Stimulated activated CD8-positive, alpha-beta memory T cell treated with anti-CD3 and anti-CD28 coated beads, Interleukin-2, amount 100 ng/mL, for 1 hour (primary cell): ENCODE data around the gene ST7.
A peak's percentile ranks its signal among the peaks of the same experiment; 100 is the strongest.
"Not testable (repeated sequence)": the region's sequence is repeated elsewhere in the genome, so short reads cannot be mapped to it uniquely, and the experiment has no call there.

Source experiments
- DNase-seq, 2 donors: peaks; one replicate each; pipeline ENCODE4 v3.0.0-alpha.2; 2020; ENCODE audit warnings: low read depth in 2 of 2

Gene ST7

DNA sequence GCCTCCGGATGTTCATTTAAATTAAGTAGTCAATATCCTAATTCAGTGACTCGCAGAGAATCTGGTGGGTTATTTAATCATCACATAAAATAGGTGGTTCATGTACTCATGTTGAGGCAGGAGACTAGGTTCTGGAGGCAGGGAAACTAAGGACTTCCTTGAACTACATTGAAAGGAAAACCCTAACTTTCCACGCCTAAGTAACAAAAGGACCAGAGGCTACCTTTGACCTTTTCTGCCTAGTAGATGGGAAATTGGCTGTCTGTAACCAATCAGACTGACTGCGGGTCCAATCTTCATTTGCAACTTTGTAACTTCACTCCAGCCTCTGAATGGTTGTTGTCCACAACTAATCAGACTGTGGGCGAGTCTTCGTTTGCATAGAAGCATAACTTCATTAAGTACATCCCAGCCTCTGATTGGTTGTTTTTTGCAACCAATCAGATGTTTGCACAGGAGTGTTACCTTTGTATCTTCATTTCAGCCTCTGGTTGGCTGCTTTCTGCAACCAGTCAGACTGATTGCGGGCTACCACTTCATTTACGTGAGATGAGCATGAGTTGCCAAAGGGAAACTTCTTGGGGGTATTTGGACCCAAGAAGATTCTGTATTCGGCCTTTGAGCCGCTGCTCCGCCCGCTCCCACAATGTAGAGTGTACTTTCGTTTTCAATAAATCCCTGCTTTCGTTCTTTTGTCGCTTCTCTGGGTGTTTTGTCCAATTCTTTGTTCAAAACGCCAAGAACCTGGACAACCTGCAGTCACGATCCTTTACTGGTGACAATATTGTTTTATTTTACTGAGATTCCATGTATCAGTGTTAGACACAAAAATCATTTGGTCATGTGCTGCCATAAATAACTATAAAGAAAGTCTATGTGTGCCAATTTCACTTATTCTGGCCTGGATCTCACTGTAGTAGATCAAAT lies 1.7 kb upstream of the ST7 start:
- no peak for DNase-seq

DNA sequence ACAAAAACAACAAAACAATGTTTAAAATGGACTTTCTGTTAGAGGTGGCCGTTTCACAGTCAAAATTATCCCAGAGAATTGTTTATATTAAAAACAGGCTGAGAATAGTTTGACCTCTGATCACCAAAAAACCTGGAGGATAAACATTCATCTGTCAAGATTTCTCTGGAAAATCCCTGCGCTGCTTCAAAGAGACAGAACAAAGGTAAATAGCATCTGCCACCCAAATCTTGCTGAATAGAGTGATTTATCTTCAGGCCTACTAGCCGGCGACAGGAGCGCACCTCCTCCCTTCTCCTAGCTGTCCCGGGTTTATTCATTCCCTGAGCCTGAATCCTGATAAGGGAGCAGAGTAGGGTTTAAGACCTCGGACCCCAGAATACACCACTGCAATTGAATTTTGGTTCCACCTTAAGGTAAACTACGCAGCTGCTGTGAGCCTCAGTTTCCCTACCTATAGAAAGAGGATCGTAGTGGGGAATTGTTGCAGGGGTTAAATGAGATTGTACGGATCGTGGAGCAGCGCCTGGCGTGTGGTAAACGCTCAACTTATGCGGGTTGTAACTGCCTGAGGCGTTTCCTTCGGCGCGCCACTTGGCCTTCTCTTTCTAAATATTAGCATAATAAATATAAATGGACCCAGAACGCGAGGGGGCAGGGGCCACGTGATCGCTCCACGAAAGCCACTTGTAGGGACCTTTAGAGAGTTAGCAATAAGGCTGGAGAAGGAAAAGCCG lies 498 bp upstream of the ST7 start:
- DNase-seq, result no peak

DNA sequence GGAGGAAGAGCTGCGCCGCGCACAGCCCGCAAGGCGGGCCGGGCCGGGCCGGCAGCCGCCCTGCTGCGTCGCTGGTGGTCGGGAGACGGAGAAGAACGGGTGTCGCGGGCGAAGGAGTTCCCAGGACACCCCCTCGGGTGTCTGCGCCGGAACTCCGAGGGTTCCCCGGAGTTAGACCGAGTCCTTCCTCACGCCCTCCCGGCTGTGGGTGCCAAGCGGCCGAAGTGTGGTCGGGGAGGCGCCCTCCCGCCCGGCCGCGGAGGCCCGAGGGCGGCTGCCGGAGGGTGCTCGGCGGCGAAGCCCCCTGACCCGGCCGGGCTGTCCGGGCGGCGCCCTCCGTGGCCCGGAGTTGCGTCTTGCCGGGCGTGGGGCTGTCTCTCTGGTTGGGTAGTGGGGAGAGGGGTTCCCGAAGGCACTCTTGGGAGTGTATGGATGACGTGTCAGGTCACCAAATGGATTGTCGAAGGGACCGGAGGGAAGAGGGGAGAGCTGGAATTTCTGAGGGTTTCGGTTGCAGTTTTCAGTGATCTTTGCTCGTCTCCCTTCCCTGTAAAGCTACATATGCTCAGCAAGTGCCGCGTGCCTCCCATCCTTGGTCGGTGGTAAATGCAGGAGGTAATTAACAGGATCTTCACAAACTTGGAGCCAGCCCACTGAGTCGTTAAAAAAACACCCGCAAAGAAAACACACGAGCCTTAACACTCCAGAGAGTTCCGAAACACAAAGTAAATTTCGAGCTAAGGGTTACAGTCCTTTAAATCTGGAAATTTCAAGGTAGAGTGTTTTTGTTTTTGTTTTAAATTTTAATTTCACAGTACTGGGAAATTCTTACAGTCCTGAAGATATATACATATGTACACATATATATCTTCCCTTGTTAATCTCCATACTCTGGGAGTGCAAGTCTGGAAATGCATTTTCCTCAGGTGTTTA lies 871 bp downstream of the ST7 start:
- peak; percentile 7 to 12 for DNase-seq

DNA sequence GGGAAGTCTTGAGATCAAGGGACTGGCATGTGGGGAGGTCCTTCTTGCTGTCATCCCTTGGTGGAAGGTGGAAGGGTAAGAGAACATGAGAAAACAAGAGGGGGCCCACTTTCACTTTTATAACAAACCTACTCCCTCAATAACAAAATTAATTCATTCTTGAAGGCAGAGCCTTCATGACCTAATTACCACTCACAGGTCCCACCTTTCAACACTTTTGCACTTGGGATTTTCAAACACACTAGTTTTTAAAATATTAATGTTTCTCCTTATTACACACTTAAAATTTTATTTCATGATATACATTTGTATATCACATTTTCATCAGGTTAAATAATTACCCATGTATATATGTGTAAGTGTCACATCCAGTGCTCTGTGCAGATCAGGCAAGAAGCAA lies 2.0 kb downstream of the ST7 start:
- no peak for DNase-seq

DNA sequence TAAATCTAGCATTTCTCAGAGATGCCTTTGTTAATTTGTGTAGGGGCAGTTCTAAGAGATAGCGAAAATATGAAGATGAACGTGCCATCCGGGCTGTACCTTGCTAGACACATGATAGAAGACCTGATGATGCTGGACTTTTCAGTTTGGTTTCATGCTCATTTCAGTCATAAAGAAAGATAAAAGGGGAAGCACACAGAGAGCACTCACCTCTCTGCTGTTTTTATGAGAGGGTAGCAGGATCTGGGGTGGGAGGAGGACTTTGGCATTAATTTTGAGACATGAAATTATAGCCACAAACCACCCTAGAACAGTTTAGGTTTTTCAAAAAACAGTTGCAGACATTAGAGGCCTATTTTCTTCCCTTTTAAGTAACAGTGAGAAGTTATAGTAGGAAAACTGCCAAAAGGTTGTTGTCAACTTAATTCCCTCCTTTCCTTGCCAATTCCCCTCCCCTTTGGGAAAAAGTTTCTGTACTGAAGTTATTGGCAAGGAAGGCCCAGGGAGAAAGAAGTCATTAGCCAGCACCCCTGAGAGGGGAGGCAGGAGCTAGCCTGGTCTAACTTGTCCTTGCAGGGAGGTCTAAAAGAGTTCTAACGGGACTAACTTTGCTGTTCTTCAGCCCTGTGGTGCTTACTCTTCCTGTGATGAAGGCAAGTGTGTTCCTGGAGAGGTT lies 2.6 kb downstream of the ST7 start:
- DNase-seq, result no peak

DNA sequence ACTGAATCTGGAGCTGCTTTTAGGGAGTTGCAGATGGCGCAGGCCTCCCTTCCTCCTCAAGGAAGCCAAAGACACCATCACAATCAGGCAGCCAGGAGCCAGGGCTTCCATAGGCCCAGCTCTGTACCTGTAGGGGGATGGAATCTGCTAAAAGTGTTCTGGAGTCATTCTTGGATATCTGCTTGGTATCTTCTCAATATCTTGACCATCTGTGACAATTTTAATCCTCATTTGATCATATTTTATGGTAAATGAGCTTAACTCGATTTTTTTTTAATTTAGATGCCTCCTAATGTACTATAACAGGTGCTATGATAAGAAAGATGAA lies 3.1 kb downstream of the ST7 start:
- no peak for DNase-seq

DNA sequence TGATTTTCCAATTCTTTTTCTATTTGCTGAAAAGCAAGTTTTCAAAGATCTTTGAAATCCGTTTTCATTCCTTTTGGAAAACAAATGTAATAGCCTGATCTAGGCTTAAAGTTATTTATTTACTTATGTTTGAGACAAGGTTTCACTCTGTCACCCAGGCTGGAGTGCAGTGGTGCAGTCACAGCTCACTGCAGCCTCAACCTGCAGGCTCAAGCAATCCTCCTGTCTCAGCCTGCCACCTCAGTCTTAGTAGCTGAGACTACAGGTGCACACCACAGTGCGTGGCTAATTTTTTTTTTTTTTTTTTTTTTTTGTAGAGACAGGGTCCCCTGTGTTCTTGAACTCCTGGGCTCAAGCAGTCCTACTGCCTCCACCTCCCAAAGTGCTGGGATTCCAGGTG lies 4.6 kb downstream of the ST7 start:
- DNase-seq, result no peak

DNA sequence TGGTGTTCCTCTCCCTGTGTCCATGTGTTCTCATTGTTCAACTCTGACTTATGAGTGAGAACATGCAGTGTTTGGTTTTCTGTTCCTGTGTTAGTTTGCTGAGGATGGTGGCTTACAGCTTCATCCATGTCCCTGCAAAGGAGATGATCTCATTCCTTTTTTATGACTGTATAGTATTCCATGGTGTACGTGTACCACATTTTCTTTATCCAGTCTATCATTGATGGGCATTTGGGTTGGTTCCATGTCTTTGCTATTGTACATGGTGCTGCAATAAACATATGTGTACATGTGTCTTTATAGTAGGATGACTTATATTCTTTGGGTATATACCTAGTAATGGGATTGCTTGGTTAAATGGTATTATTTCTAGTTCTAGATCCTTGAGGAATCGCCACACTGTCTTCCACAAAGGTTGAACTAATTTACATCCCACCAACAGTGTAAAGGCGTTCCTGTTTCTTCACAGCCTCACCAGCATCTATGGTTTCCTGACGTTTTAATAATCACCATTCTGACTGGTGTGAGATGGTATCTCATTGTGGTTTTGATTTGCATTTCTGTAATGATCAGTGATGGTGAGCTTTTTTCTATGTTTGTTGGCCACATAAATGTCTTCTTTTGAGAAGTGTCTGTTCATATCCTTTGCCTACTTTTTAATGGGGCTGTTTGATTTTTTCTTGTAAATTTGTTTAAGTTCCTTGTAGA lies 8.8 kb downstream of the ST7 start:
- DNase-seq, result not testable (repeated sequence)

DNA sequence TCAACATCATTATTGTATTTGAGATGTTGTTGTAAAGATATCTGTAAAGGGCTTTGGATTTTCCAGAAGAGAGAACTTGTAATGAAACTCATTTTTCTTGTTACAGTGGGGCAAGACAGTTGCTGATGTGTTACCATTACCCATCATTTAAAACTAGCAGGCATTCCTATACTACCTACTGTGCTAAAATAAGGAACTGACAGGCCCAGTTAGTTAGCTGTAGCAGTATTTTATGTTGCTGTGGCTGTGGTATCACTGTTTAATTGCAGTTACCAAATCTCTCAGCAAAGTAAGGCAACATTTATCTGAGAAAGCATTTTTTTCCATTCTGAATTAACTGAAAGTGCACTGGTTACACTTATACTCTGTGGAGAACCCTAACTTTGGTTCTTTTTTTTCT lies 9.9 kb downstream of the ST7 start:
- DNase-seq, result no peak

DNA sequence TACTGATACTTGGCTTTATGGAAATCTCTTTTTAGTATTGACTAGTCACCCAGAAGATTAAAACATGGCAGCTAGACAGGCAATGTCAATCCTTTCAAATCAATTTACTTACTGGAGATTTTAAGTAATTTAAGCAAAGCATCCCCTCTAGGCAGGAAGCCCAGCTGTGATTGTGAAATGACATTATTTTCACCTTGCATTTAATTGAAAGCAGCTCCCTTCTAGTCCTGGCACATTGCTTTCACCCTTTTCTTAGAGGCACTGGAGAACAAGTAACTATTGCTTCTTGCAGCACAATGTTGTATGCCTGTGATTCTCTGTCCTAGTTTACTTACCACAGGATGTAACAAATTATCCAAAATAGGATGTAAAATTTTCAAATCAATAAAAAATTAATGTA lies 13.3 kb downstream of the ST7 start:
- no peak for DNase-seq

DNA sequence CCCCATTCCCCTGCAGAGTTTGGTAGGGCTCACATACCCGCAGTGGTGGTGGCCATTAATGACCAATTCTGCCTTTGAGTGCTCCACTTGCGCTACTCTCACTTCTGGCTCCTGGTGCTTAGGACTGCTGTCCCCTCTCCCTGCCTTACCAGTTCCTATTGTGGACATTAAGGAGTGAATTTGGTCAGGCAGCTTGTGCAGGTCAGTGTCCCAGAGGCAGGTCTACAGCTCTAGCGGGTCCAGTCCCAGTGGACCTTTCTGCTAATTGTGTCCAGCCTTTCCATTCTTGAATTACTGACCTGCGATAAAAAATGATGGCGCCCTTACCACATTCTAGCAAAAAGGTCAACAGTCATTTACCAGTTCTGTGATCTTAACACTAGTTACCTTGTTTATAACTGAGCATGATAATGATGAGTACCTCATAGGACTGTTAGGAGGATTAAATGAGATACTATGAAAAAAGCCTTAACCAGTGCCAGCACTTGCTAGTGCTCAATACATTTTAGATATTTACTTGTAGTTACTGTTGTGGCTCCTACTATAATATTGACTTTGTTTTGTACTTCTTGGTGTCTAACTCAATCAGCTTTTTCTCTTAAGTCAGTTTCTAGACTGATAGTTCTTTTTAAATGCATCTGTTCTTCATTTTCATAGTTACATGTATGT lies 14.1 kb downstream of the ST7 start:
- DNase-seq, result no peak

DNA sequence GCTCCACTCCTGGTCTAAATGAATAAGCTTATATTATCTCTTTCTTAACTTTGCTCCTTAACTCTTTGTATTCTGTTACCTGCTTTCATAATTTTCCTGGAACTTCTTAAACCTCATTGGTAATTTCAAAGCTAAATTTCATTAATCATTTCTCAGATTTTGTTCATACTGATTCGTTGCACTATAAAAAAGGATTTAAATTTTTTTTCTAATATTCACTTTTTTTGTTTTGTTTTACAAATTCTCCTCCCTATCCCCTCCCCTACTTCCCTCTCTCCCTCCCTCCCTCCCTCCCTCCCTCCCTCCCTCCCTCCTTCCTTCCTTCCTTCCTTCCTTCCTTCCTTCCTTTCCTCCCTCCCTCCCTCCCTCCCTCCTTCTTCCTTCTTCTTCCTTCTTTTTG lies 14.7 kb downstream of the ST7 start:
- no peak for DNase-seq

DNA sequence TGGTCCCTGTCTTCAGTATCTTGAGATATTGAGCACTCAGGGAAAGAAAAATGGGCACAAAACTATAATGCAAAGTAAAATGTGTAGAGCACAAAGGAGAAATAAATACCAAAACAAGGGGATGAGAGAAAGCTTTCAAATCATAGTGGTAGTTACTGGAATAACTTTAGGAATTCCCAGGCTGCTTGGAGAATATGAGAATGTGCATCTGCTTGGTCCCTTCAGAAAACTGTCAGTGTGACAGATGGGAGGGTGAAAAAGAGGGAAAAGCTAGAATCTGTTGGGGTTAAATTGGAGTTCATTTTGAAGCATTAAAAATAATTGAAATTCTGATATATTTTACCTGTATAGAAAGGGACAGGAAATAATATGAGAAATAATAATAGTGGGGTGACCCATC lies 15.3 kb downstream of the ST7 start:
- DNase-seq, result no peak

DNA sequence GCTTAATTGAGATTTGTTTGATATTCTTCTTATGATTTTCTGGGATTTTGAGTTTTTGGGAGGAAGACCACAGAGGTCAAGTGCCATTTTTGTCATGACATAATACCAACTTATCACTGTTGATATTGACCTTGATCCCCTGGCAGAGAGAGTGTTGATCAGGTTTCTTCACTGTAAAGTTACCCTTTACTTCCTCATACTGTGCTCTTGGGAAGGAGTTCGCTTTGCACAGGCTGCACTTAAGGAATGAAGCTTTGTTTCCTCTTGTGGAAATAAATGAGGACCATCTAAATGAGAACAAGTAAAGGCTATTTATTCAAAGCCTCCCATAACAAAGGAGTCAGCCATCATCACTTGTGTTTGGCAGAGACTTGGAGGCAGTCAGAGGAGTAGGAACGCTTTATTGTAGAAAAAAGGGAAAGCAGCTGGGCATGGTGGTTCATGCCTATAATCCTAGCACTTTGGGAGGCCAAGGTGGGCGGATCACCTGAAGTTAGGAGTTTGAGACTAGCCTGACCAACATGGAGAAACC lies 16.1 kb downstream of the ST7 start:
- no peak for DNase-seq

DNA sequence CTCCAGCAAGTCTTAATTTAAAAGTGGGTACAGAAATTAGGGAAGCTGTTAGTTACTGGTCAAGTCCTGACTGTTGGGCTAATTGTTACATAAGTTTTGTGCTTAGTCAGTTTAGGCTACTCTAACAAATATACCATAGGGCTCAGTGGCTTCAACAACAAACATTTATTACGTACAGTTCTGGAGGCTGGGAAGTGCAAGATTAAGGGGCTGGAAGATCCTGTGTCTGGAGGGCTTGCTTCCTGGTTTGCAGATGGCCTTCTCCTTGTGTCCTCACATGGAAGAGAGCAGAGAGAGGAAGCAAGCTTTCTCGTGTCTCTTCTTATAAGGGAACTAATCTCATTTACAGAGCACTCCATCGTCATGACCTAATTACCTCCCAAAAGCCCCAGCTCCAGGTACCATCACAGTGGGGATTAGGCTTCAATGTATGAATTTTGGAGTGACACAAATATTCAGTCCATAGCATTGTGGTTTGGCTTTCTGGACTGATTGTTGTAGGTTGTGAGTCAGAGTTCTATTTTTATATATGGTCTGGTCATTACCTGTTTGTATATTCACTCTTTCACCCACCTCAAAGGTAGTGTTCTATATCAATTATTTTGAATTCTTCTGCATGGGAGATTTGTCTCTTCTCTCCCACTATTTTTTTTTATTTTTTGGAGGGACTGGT lies 17.1 kb downstream of the ST7 start:
- no peak for DNase-seq

DNA sequence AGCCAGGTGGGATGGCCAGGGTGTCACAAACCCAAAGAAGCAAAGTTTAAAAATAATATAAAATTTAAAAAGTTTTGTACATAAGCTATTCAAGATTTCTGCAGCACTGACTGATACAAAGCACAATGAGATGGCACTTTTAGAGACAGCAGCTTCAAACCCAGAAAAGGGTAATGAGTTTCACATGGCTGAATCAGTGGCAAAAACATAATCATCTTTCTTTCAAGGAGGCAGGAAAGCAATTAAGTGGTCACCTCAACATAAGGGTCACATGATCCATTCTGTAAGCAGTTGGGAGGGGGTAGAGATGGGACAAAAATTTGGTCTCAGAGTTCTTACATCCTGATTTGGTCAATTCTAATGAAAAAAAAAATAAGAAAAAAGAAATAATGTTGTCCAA lies 17.9 kb downstream of the ST7 start:
- DNase-seq, result not testable (repeated sequence)

DNA sequence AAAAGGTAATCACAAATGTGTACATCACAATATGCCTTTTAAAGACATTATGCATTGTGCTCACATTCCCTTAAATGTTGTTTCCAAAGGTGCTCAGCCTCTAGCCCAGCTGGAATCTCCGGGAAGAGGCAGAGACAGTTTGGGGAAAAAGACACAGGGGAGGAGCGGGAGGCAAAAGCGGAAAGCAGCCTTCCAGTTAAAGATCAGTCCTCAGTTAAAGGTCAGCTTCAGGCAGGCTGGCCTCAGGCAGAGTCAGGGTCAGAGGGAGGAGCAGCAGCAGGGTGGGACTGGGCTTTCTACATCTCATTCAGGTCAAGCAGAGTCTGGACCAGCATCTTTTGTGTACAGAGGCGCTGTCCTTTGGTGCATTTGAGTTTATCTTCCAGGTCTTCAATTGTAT lies 18.6 kb downstream of the ST7 start:
- no peak for DNase-seq

DNA sequence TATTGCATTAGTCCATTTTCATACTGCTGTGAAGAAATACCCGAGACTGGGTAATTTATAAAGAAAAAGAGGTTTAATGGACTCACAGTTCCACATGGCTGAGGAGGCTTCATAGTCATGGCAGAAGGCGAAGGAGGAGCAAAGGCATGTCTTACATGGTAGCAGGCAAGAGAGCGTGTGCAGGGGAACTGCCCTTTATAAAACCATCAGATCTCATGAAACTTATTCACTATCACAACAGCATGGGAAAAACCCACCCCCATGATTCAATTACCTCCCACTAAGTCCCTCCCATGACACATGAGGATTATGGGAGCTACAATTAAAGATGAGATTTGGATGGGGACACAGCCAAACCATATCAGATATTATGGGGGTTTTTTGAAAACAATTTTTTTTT lies 21.7 kb downstream of the ST7 start:
- DNase-seq, result not testable (repeated sequence)

DNA sequence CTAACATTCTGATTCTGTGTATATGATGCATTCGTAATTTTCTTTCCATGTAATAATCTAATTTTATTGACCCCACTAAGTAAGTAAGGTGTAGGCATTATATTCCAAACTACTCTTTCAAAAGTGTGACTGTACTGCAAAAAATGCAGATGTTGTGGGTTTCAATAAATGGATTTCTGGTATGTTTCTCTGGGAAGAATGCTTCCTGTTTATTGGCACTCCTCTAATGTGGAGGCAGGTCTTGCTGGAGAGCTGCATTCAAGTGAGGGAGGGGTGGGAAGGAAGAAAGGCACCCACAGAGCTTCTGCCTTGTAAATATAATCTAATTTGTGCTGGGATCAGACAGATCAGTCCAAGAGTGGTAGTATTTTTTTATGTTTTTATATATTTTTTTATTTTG lies 23.9 kb downstream of the ST7 start:
- DNase-seq, result no peak

DNA sequence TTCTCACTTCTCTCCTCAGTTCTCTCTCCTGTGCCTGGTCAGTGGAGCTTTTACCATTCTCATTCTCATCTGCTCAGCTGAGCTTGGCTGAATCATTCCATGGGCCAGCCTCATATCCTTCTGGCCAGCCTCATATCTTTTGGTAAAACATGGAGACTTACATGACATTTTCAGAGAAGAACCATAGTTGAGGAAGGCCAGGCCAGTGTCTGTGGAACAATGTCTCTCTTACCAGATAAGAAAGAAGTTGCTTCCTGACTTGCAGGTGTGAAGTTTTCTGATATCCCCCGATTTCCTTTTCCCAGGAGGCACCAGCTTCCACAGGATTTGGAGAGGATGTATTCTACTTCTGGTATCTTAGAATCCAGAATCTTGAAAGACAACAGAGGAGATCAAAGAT lies 24.7 kb downstream of the ST7 start:
- no peak for DNase-seq
